GM21825 (cell line): Measurements from ENCODE around the gene CCDC12.

Experiments
- ATAC-seq: cut with Tn5 transposase; IDR thresholded peaks from one replicate; pipeline ENCODE4 v1.9.1; 2021; ENCODE audit warnings: mild to moderate bottlenecking, moderate library complexity; ENCODE audit not compliant: unreplicated experiment

CCDC12 gene

GRCh38 chr3:46960081-46960701 lies 16.4 kb downstream of the CCDC12 start:
- ATAC-seq, result no peak

GRCh38 chr3:46959161-46959511 lies 17.4 kb downstream of the CCDC12 start:
- ATAC-seq, result no peak

GRCh38 chr3:46958467-46959160 lies 17.9 kb downstream of the CCDC12 start:
- ATAC-seq, result no peak

GRCh38 chr3:46957092-46957820 lies 19.3 kb downstream of the CCDC12 start:
- no peak for ATAC-seq

DNA sequence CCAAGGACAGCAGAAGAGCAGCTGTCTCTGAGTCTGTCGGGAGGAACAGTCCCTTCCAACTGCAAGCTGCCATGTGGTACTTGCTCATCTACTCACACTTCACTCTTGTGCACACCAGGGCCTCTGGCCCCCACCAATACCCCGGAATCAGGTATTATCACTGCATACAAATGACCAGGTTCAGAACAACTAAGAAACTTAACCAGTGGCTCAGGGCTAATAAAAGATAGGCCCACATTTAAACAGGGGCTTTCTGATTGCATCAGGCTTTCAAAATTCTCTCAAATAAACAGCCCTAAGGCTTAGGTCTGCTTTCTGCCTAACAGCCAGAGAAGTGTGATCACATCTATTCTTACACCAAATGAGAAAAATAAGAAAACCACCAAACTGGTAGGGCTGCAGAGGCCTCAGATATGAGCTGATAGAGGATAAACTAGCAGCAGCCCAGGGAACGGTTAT lies 20.7 kb downstream of the CCDC12 start:
- ATAC-seq, result no peak

DNA sequence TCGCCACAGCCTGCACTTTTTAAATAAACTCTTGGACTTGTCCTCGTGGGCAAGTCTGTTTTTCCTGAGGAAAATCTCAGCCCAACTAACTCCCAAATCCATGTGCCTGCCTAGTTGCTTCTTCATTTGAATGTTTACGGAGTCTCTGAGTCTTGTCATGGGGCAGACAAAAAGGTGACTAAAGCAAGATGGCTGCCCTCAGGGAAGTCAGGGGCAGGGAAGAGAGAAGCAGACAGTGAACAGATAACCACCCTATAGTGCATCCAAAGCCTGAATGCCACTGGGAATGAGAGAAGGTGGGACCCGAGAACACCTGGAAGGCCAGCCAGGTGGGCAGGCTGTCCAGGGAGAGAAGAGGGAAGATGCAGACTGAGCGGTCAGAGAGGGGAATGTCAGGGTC lies 21.4 kb downstream of the CCDC12 start:
- no peak for ATAC-seq

GRCh38 chr3:46954178-46954577 lies 22.4 kb downstream of the CCDC12 start:
- ATAC-seq, result peak; percentile 7

- peak; percentile 44 for ATAC-seq
Observed at GRCh38 chr3:46953234-46954010, 23.1 kb downstream of the CCDC12 start.

DNA sequence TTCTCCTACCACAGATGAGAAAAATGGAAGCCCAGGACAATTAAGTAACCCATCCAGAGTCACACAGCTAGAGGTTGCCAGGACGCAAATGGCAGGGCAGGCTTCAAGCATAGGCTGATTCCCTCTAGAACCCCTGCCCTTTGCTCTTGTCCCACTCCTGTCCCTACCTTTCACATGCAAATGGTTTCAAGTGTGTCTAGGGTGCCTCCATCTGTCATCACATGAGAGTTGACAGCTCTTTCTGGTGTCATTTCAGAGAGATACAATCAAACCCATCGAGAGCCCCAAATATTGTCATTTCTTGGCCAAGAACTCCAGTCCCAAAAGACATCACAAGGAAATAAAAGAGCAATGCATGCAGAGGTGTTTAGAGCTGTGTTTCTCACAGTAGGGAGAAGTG lies 23.7 kb downstream of the CCDC12 start:
- no peak for ATAC-seq

GRCh38 chr3:46950650-46951241 lies 25.8 kb downstream of the CCDC12 start:
- ATAC-seq, result no peak

GRCh38 chr3:46950177-46950576 lies 26.4 kb downstream of the CCDC12 start:
- no peak for ATAC-seq

- no peak for ATAC-seq
Observed at GRCh38 chr3:46948830-46949671, 27.5 kb downstream of the CCDC12 start.

DNA sequence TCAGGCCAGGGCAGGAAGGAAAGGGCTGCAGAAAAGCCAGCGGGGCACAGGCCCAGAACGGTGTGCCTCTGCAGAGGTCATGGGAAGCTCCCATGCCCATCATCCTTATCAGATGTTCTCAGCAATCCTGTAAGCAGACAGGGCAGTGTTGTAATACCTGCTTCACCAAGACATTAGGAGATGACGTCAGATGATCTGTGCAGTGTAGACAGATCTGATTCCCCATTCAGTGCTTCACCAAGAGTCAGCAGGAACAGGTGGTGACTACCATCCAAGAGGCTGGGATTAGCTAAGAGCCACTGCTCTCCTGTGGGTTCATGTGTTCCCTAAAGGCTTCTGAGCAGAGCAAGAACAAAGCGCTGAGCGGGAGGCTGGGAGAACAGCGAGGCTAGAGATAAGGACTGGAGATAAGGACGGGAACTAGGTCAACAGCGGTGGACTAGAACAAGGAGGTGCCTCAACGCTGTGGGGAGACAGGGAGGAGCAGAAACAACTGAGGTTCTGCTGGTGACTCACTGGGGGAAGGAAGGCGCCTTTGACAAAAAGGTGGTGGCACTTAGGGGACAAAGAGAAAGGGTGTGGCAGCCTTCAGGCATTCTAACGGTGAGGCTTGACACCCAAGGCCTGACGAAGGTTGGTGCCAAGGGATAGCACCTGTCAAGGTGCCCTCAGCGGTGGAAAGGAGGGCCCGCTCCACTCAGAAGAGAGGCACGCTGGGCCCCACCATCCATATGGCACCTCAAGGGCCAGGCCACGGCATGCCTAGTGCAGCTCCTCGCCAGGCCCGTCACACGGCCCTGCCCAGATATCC lies 28.4 kb downstream of the CCDC12 start:
- no peak for ATAC-seq

GRCh38 chr3:46947546-46947901 lies 29.0 kb downstream of the CCDC12 start:
- ATAC-seq, result no peak

DNA sequence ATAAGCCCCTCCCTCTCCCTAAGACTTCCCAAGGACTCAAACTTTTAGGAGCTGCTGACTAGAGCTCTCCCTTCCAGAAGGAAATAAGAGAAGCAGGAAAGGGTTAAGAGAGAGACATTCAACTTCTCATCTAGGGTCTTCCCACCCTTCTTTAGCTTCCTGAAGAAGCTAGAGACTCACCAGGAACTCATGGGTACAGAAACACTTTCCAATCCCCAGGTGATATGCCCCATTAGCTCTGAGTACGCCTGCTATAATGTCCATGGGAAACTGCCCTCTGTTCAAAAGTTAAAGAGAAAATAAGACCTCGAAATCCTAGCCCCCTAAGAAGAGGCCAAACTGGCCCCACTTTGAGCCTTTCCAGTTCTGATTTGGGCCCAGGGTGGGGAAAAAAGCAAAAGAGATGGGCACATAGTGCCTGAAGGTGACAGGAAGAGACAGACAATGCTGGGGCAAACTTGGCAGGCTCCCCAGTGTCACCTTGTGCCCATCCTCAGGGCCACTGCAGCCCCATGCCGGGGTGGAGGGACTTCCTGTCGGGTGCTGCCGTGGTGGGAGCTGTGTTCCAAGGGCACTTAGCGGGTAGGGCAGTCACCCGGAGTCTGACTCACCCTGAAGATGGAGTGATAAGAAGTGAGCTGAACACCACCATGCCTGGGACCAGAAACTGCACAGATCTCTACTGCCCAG lies 29.5 kb downstream of the CCDC12 start:
- no peak for ATAC-seq

GRCh38 chr3:46946416-46946815 lies 30.1 kb downstream of the CCDC12 start:
- ATAC-seq, result no peak

DNA sequence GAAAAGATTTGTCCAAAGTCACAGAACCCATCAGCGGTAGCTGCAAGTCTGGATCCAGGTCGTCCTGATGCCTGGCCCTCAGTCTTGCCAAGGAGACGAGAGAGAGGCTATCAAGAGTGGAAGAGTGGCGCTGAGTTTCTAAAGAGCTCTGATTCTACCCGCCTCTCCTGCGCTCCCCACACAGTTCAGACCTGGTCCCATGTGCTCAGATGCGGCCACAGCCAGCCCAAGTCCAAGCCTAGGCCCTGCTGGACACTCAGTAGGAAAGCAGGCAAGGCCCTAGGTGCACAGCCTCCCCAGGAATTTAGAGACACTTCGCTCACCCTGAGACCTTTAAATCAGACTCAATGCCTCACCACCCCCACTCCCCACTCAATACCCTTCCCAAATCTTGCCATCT lies 32.4 kb downstream of the CCDC12 start:
- no peak for ATAC-seq

DNA sequence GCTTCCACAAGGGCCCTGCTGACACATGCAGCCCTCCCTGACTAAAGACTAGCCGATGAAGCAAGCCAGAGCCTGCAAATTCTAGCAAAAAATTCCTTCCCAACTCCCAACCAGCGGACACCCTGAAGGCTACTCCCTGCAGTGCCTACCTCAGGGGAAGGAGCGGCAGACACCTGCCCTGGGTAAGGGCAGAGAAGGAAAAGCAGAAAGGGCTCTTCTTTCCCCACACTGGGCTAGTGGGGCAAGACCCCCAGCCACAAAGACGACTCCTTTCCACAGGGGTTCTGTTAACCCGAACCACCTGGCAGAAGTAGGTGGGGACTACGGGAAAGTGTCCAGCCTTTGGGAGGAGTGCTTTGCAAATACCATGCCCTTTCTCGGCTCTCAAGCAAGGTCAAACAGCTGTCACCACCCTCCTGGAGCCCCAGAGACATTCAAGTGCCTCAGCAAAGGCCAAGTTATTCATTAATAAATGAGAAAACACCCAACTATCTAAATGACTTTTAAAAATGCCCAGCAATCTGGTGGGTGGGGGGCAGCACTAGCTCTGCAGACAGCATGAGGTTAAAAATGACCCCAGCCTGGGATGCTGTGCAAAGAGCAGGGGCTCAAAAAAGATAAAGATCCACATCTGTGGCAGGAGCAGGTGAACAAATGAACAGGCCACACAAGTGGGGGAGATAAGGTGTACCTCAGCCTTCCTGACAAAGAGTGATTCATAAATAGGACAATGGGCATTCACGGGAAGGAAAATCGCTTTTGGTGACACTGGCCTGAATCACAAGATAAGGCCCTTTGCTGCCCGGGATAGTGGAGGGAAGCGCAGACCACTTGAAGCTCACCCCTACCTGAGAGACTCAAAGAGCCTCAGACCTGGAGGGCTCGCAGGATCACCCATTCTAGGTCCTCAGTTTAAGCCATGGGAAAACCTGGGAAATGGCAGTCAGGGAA lies 33.0 kb downstream of the CCDC12 start:
- ATAC-seq, result no peak
